Measurements from ENCODE around the gene RAI1.
A peak's percentile ranks its signal among the peaks of the same experiment; 100 is the strongest.

RAI1 gene

DNA sequence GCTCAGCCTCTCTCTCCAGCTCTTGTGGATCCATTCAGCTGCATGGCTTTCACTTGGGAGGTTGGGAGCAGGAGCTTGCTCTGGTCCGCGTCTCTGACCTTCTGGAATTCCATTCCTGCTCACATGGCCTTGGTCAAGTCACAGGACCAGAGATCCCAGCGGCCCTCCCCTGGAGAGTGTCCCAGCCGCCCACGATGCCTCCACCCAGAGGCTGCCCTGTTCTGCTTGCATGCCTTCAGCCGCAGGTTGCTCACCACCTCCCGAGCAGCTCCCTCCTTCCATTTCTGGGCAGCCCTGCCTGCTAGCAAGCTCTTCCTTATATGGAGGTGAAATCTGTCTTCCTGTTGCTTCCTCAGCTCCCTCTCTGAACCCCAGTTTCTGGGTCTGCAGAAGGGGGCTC lies 32.6 kb downstream of the RAI1 start:
- H3K27me3 Mint-ChIP-seq (ENCODE audit: low read depth), result no peaks in the 10 kb centered on the region
- peak overlapping the region; percentile 42 to 61 (median 58) for H3K27ac Mint-ChIP-seq
- H3K36me3 Mint-ChIP-seq (ENCODE audit: low read depth), result no peaks in the 10 kb centered on the region
- H3K4me1 Mint-ChIP-seq, result peaks cover 49% of the 10 kb centered on the region
- no peak overlapping the region for H3K4me3 Mint-ChIP-seq
- TF ChIP-seq, protein P1, sequence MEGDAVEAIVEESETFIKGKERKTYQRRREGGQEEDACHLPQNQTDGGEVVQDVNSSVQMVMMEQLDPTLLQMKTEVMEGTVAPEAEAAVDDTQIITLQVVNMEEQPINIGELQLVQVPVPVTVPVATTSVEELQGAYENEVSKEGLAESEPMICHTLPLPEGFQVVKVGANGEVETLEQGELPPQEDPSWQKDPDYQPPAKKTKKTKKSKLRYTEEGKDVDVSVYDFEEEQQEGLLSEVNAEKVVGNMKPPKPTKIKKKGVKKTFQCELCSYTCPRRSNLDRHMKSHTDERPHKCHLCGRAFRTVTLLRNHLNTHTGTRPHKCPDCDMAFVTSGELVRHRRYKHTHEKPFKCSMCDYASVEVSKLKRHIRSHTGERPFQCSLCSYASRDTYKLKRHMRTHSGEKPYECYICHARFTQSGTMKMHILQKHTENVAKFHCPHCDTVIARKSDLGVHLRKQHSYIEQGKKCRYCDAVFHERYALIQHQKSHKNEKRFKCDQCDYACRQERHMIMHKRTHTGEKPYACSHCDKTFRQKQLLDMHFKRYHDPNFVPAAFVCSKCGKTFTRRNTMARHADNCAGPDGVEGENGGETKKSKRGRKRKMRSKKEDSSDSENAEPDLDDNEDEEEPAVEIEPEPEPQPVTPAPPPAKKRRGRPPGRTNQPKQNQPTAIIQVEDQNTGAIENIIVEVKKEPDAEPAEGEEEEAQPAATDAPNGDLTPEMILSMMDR (IDR thresholded peaks at IDR 0.05; ENCODE audit: unreplicated experiment in 3 of 3), result no peak
- no peaks in the 10 kb centered on the region for H3K9me3 Mint-ChIP-seq

DNA sequence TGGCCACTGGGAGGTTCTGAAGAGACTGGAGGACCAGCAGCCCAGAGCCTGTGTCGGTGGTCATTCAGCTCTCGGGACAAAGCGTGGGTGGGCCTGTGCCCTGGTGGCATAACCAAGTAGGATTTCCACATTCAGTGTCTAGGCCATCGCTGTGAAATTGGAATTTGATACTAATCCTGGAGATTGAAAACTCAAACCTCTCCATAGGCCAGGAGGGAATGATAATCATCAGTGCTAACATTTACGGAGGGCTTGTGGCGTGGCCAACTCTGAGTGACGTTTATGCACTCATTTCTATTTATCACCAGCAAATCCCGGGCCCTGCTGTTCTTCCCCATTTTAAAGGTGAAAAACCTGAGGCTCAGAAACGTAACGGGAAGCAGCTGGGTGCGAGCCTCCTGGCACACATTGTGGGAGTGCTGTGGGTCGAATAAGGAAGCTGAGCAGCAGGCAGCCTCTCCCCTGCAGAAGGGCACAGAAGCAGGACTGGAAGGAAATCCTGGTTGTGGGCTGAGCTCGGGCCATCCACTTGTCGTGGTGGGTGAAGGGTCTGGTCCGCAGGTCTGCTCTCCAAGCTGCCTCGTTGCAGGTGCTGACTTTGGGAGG lies 33.1 kb downstream of the RAI1 start:
- Mint-ChIP-seq H3K4me1 (peaks cover 54% of the 10 kb centered on the region), H3K4me3 (no peak overlapping the region), H3K36me3 (ENCODE audit: low read depth) (no peaks in the 10 kb centered on the region), H3K9me3 (no peaks in the 10 kb centered on the region), H3K27ac (peak overlapping the region; percentile 42 to 61 (median 58)), H3K27me3 (ENCODE audit: low read depth) (no peaks in the 10 kb centered on the region)
- TF ChIP-seq, protein P1 (IDR thresholded peaks at IDR 0.05; ENCODE audit: unreplicated experiment in 3 of 3), result no peak

DNA sequence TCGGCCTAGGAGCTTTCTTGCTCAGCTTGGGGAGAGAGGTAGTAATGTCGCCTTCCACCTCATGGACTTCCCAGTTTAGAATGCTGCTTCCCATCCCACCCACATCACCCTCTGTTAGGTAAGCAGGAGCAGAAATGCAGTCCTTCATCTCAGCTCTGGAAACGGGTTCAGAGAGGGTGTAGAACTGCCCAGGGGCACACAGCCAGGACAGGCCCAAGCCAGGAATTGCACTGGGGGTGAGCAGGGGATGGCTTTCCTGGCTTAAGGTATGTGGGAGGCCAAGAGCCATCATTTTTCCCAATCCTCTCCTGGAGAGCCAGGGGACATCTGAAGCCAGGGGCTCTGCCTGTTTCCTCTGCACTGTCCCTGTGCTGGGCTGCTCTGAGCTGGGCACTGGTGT lies 33.6 kb downstream of the RAI1 start:
- Mint-ChIP-seq H3K4me1 (peaks cover 52% of the 10 kb centered on the region), H3K27me3 (ENCODE audit: low read depth) (no peaks in the 10 kb centered on the region), H3K4me3 (no peak overlapping the region), H3K36me3 (ENCODE audit: low read depth) (no peaks in the 10 kb centered on the region), H3K27ac (no peak overlapping the region), H3K9me3 (no peaks in the 10 kb centered on the region)
- TF ChIP-seq, protein P1 (IDR thresholded peaks at IDR 0.05; ENCODE audit: unreplicated experiment in 3 of 3), result no peak

DNA sequence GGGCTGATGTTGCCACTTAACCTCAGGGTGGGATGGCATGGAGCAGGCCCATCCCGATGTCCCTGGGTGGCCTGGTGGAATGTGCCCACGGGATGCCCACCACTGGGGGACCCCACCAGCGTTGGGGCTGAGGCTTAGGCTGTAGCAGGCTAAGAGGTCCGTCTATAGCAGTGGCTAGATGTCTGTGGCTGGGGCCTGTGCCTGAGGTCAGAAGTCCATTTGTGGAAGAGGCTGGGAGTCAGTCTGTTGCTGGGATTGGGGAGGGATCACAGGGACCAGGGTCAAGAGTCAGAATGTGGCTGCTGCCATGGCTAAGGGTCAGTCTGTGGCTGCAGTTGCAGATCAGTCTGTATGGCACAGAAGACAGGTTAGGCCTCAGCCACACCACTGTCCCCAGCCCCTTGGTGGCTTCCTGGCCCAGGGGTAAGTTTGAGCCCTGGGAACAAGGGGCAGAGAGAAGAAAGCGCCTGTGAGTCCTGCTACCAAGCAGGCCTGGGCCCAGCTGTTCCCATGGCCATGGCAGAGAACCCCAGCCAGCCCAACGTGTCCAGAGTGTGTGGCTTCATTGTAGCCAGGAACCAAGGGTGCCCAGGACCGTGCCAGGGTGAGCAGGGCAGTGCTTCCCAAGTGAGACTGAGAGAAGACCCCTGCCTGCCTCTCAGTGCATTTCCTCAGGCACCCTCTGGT lies 35.7 kb downstream of the RAI1 start:
- TF ChIP-seq, protein P1 (IDR thresholded peaks at IDR 0.05; ENCODE audit: unreplicated experiment in 3 of 3), result no peak
- H3K9me3 Mint-ChIP-seq, result no peaks in the 10 kb centered on the region
- H3K27ac Mint-ChIP-seq, result no peak overlapping the region
- H3K27me3 Mint-ChIP-seq (ENCODE audit: low read depth), result peaks cover 3% of the 10 kb centered on the region
- H3K36me3 Mint-ChIP-seq (ENCODE audit: low read depth), result no peaks in the 10 kb centered on the region
- H3K4me1 Mint-ChIP-seq, result peaks cover 53% of the 10 kb centered on the region
- H3K4me3 Mint-ChIP-seq, result no peak overlapping the region

DNA sequence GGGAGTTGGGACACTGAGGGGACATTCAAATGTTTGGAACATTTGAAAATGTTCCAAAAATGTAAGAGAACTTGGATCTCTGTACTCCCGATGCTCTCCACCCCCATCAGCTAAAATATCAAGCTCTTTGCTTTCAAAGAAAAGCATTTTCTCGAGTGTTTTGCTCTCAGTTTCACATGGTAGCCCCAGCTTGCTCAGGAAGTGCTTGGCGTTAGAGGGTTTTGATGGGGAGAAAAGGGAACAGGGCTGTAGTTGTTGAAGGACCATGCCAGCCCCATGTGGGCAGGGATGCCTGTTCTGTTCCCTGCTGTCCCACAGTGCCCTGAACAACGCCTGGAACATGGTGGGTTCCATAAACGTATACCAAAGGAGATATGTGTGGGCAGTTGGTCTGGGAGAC lies 37.0 kb downstream of the RAI1 start:
- Mint-ChIP-seq H3K27me3 (ENCODE audit: low read depth) (peaks cover 4% of the 10 kb centered on the region), H3K9me3 (no peaks in the 10 kb centered on the region), H3K4me1 (peaks cover 56% of the 10 kb centered on the region), H3K4me3 (no peak overlapping the region), H3K36me3 (ENCODE audit: low read depth) (no peaks in the 10 kb centered on the region), H3K27ac (no peak overlapping the region)
- TF ChIP-seq, protein P1 (IDR thresholded peaks at IDR 0.05; ENCODE audit: unreplicated experiment in 3 of 3), result no peak

All from nephron (organoid).